HepG2 (cell line): ENCODE measurements around the gene DDX24. TPM values are rescaled to one million over a fixed set of nuclear protein-coding genes. Genes with fewer than 3 reads are reported as not detected.

ENCODE experiments used
- ATF7 ChIP-seq, 2 experiments: fragments of 450-650 bp in 1 of 2; sonication (generic) in 1 of 2; formaldehyde crosslinking in 1 of 2; IDR thresholded peaks; 2 replicates each; pipeline versions ENCODE4 v1.4.0 to v1.6.1; 2016 to 2020; ENCODE audit warnings: antibody characterized with exemption in 1 of 2, mild to moderate bottlenecking in 1 of 2, missing genetic modification reagents in 1 of 2
- FOXC1 ChIP-seq: sonication (generic); formaldehyde crosslinking; IDR thresholded peaks from 2 replicates; pipeline ENCODE4 v1.8.0; 2022; ENCODE audit warnings: mild to moderate bottlenecking, missing genetic modification reagents, borderline replicate concordance
- HCFC1 ChIP-seq: fragments of 150-350 bp; IDR thresholded peaks from 2 replicates; pipeline ENCODE4 v1.6.1; 2014; ENCODE audit warnings: low read depth, low read length
- HOXA9 ChIP-seq: sonication (generic); formaldehyde crosslinking; IDR thresholded peaks from 2 replicates; pipeline ENCODE4 v1.8.1; 2022; ENCODE audit warnings: missing genetic modification reagents, mild to moderate bottlenecking, moderate library complexity, borderline replicate concordance
- MYNN ChIP-seq: sonication (generic); formaldehyde crosslinking; IDR thresholded peaks from 2 replicates; pipeline ENCODE4 v1.4.0; 2020; ENCODE audit warnings: mild to moderate bottlenecking, low read depth, missing genetic modification reagents
- ZFYVE20 ChIP-seq: sonication (generic); formaldehyde crosslinking; IDR thresholded peaks from 2 replicates; pipeline ENCODE4 v1.8.0; 2023; ENCODE audit warnings: low read depth, mild to moderate bottlenecking, moderate library complexity, missing genetic modification reagents, borderline replicate concordance
- ZNF20 ChIP-seq: sonication (generic); formaldehyde crosslinking; IDR thresholded peaks from 2 replicates; pipeline ENCODE4 v1.4.0; 2020; ENCODE audit warnings: mild to moderate bottlenecking, moderate library complexity, missing genetic modification reagents
- ZNF530 ChIP-seq: sonication (generic); formaldehyde crosslinking; IDR thresholded peaks from 2 replicates; pipeline ENCODE4 v1.5.0; 2020; ENCODE audit warnings: low read depth, mild to moderate bottlenecking, missing genetic modification reagents
- ZNF567 ChIP-seq: sonication (generic); formaldehyde crosslinking; IDR thresholded peaks from 2 replicates; pipeline ENCODE4 v1.8.1; 2023; ENCODE audit warnings: mild to moderate bottlenecking, missing genetic modification reagents, borderline replicate concordance
- ZNF839 ChIP-seq: sonication (generic); formaldehyde crosslinking; IDR thresholded peaks from 2 replicates; pipeline ENCODE4 v1.4.0; 2020; ENCODE audit warnings: missing genetic modification reagents, mild to moderate bottlenecking, borderline replicate concordance
- polyA plus RNA-seq, 8 experiments: library from polyadenylated mRNA; depleted of rRNA in 3 of 8; stranded (reverse) in 7 of 8; unstranded in 1 of 8; fragments of >200 nt; fragmentation: Illumina TruSeq in 4 of 8; extraction: Trizol in 4 of 8; gene quantifications; 2 replicates each; pipeline versions ENCODE4 v1.2.1 to v1.2.3, GENCODE V29; 2011 to 2016; ENCODE audit warnings: low read depth in 4 of 8, missing spikeins in 1 of 8, mixed read lengths in 1 of 8; ENCODE audit not compliant: insufficient read depth in 1 of 8
- total RNA-seq, 5 experiments: library from RNA; depleted of rRNA; stranded (reverse); fragments of >200 nt; fragmentation: Illumina TruSeq; extraction: Trizol; gene quantifications; 2 replicates each; pipeline ENCODE4 v1.2.3, GENCODE V29; 2016; ENCODE audit warnings: low read depth in 1 of 5
- TF ChIP-seq, protein P1 (sequence below): sonication (generic); formaldehyde crosslinking; IDR thresholded peaks from 2 replicates; pipeline ENCODE4; 2020; ENCODE audit warnings: missing genetic modification reagents, mild to moderate bottlenecking, borderline replicate concordance
- TF ChIP-seq, protein P2 (sequence below): sonication (generic); formaldehyde crosslinking; IDR thresholded peaks from 2 replicates; pipeline ENCODE4 v1.8.0; 2022; ENCODE audit warnings: mild to moderate bottlenecking, missing genetic modification reagents
- TF ChIP-seq, protein P3 (sequence below): sonication (generic); formaldehyde crosslinking; IDR thresholded peaks from 2 replicates; pipeline ENCODE4 v1.8.0; 2022; ENCODE audit warnings: missing genetic modification reagents, low read depth, mild to moderate bottlenecking, borderline replicate concordance
- TF ChIP-seq, protein P4 (sequence below): sonication (generic); formaldehyde crosslinking; IDR thresholded peaks from 2 replicates; pipeline ENCODE4 v1.4.0; 2020; ENCODE audit warnings: mild to moderate bottlenecking, missing genetic modification reagents, borderline replicate concordance
- TF ChIP-seq, protein P5 (sequence below): sonication (generic); formaldehyde crosslinking; IDR thresholded peaks from 2 replicates; pipeline ENCODE4 v1.5.0; 2020; ENCODE audit warnings: mild to moderate bottlenecking, missing genetic modification reagents, borderline replicate concordance

The DDX24 gene
- total and polyA plus RNA-seq, 2 of the 13 experiments (the other 11 are each of a cell fraction or from before 2014, with no cell fraction given): 67.3 to 149 TPM

DNA sequence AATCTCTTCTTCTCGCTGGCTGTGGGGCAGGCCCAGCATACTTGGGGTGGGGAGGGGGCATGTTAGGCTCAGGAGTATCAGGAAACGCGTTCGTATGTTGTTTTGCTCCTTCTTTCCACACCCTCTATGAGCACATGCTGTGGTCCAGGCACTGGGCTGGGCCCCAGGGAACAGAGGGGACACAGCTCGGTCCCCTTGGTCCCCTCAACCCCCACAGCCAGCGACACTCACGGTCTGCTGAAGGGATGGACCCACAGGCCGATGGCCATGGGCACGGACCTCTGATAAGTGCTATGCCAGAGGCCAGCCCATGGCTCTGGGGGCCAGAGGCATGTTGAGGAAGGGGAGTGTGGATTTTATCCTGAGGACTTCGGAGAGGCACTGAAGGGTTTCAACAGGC is 35.7 kb upstream of the DDX24 start (continued):
- TF ChIP-seq, protein P1, sequence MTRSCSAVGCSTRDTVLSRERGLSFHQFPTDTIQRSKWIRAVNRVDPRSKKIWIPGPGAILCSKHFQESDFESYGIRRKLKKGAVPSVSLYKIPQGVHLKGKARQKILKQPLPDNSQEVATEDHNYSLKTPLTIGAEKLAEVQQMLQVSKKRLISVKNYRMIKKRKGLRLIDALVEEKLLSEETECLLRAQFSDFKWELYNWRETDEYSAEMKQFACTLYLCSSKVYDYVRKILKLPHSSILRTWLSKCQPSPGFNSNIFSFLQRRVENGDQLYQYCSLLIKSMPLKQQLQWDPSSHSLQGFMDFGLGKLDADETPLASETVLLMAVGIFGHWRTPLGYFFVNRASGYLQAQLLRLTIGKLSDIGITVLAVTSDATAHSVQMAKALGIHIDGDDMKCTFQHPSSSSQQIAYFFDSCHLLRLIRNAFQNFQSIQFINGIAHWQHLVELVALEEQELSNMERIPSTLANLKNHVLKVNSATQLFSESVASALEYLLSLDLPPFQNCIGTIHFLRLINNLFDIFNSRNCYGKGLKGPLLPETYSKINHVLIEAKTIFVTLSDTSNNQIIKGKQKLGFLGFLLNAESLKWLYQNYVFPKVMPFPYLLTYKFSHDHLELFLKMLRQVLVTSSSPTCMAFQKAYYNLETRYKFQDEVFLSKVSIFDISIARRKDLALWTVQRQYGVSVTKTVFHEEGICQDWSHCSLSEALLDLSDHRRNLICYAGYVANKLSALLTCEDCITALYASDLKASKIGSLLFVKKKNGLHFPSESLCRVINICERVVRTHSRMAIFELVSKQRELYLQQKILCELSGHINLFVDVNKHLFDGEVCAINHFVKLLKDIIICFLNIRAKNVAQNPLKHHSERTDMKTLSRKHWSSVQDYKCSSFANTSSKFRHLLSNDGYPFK (CRISPR knock-in tag): no peak
- no peak for TF ChIP-seq ZNF567
- no peak for TF ChIP-seq FOXC1
- TF ChIP-seq HCFC1: no peak
- TF ChIP-seq ATF7 (IDR thresholded peaks at IDR 0.05): no peak
- no peak for TF ChIP-seq ATF7 (CRISPR knock-in tag; IDR thresholded peaks at IDR 0.05)
- TF ChIP-seq, protein P2, sequence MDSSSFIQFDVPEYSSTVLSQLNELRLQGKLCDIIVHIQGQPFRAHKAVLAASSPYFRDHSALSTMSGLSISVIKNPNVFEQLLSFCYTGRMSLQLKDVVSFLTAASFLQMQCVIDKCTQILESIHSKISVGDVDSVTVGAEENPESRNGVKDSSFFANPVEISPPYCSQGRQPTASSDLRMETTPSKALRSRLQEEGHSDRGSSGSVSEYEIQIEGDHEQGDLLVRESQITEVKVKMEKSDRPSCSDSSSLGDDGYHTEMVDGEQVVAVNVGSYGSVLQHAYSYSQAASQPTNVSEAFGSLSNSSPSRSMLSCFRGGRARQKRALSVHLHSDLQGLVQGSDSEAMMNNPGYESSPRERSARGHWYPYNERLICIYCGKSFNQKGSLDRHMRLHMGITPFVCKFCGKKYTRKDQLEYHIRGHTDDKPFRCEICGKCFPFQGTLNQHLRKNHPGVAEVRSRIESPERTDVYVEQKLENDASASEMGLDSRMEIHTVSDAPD: no peak
- TF ChIP-seq HOXA9 (CRISPR knock-in tag): no peak
- no peak for TF ChIP-seq ZNF20 (CRISPR knock-in tag)
- no peak for TF ChIP-seq MYNN
- TF ChIP-seq, protein P3, sequence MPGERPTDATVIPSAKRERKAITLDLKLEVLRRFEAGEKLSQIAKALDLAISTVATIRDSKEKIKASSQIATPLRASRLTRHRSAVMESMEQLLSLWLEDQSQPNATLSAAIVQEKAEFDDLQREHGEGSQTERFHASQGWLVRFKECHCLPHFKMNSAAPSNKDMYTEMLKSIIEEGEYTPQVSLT: no peak
- no peak for TF ChIP-seq ZFYVE20
- TF ChIP-seq, protein P4, sequence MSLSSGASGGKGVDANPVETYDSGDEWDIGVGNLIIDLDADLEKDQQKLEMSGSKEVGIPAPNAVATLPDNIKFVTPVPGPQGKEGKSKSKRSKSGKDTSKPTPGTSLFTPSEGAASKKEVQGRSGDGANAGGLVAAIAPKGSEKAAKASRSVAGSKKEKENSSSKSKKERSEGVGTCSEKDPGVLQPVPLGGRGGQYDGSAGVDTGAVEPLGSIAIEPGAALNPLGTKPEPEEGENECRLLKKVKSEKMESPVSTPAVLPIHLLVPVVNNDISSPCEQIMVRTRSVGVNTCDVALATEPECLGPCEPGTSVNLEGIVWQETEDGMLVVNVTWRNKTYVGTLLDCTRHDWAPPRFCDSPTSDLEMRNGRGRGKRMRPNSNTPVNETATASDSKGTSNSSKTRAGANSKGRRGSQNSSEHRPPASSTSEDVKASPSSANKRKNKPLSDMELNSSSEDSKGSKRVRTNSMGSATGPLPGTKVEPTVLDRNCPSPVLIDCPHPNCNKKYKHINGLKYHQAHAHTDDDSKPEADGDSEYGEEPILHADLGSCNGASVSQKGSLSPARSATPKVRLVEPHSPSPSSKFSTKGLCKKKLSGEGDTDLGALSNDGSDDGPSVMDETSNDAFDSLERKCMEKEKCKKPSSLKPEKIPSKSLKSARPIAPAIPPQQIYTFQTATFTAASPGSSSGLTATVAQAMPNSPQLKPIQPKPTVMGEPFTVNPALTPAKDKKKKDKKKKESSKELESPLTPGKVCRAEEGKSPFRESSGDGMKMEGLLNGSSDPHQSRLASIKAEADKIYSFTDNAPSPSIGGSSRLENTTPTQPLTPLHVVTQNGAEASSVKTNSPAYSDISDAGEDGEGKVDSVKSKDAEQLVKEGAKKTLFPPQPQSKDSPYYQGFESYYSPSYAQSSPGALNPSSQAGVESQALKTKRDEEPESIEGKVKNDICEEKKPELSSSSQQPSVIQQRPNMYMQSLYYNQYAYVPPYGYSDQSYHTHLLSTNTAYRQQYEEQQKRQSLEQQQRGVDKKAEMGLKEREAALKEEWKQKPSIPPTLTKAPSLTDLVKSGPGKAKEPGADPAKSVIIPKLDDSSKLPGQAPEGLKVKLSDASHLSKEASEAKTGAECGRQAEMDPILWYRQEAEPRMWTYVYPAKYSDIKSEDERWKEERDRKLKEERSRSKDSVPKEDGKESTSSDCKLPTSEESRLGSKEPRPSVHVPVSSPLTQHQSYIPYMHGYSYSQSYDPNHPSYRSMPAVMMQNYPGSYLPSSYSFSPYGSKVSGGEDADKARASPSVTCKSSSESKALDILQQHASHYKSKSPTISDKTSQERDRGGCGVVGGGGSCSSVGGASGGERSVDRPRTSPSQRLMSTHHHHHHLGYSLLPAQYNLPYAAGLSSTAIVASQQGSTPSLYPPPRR (CRISPR knock-in tag): no peak
- no peak for TF ChIP-seq ZNF530 (CRISPR knock-in tag)
- no peak for TF ChIP-seq ZNF839 (CRISPR knock-in tag)
- TF ChIP-seq, protein P5, sequence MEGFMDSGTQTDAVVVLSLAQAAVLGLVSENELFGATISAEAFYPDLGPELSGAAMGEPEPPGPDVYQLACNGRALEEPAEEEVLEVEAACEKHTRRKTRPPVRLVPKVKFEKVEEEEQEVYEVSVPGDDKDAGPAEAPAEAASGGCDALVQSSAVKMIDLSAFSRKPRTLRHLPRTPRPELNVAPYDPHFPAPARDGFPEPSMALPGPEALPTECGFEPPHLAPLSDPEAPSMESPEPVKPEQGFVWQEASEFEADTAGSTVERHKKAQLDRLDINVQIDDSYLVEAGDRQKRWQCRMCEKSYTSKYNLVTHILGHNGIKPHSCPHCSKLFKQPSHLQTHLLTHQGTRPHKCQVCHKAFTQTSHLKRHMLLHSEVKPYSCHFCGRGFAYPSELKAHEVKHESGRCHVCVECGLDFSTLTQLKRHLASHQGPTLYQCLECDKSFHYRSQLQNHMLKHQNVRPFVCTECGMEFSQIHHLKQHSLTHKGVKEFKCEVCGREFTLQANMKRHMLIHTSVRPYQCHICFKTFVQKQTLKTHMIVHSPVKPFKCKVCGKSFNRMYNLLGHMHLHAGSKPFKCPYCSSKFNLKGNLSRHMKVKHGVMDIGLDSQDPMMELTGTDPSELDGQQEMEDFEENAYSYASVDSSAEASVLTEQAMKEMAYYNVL (CRISPR knock-in tag): no peak
